ENCODE data around the gene CRELD2. TPM values are rescaled to one million over a fixed set of nuclear protein-coding genes. Genes with fewer than 3 reads are reported as not detected.

CRELD2 gene
- total and polyA plus RNA-seq, 2 of the 13 experiments (the other 11 are each of a cell fraction or from before 2014, with no cell fraction given): 17.2 to 44.7 TPM

DNA sequence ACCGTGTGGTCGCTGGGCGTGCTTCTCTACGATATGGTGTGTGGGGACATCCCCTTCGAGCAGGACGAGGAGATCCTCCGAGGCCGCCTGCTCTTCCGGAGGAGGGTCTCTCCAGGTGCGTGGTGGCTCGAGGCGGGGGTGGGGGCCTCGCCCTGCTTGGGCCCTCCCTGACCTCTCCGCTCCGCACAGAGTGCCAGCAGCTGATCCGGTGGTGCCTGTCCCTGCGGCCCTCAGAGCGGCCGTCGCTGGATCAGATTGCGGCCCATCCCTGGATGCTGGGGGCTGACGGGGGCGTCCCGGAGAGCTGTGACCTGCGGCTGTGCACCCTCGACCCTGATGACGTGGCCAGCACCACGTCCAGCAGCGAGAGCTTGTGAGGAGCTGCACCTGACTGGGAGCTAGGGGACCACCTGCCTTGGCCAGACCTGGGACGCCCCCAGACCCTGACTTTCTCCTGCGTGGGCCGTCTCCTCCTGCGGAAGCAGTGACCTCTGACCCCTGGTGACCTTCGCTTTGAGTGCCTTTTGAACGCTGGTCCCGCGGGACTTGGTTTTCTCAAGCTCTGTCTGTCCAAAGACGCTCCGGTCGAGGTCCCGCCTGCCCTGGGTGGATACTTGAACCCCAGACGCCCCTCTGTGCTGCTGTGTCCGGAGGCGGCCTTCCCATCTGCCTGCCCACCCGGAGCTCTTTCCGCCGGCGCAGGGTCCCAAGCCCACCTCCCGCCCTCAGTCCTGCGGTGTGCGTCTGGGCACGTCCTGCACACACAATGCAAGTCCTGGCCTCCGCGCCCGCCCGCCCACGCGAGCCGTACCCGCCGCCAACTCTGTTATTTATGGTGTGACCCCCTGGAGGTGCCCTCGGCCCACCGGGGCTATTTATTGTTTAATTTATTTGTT lies 44.6 kb downstream of the CRELD2 start (continued):
- TF ChIP-seq, protein P1, sequence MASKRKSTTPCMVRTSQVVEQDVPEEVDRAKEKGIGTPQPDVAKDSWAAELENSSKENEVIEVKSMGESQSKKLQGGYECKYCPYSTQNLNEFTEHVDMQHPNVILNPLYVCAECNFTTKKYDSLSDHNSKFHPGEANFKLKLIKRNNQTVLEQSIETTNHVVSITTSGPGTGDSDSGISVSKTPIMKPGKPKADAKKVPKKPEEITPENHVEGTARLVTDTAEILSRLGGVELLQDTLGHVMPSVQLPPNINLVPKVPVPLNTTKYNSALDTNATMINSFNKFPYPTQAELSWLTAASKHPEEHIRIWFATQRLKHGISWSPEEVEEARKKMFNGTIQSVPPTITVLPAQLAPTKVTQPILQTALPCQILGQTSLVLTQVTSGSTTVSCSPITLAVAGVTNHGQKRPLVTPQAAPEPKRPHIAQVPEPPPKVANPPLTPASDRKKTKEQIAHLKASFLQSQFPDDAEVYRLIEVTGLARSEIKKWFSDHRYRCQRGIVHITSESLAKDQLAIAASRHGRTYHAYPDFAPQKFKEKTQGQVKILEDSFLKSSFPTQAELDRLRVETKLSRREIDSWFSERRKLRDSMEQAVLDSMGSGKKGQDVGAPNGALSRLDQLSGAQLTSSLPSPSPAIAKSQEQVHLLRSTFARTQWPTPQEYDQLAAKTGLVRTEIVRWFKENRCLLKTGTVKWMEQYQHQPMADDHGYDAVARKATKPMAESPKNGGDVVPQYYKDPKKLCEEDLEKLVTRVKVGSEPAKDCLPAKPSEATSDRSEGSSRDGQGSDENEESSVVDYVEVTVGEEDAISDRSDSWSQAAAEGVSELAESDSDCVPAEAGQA (IDR thresholded peaks at IDR 0.05; ENCODE audit: low read depth): no peak
- TF ChIP-seq, protein P1 (CRISPR knock-in tag; IDR thresholded peaks at IDR 0.05; ENCODE audit: borderline replicate concordance): no peak
- TF ChIP-seq ZNF572 (CRISPR knock-in tag; IDR thresholded peaks at IDR 0.05): 0 out of 2 replicates have a peak, but pooled peaks have one; percentile 33
- TF ChIP-seq SP4 (CRISPR knock-in tag; IDR thresholded peaks at IDR 0.05): no peak
- no peak; the same call in 1 of the 2 replicates for TF ChIP-seq KDM5A (IDR thresholded peaks at IDR 0.05; ENCODE audit: borderline replicate concordance, low read length)
- TF ChIP-seq, protein P2, sequence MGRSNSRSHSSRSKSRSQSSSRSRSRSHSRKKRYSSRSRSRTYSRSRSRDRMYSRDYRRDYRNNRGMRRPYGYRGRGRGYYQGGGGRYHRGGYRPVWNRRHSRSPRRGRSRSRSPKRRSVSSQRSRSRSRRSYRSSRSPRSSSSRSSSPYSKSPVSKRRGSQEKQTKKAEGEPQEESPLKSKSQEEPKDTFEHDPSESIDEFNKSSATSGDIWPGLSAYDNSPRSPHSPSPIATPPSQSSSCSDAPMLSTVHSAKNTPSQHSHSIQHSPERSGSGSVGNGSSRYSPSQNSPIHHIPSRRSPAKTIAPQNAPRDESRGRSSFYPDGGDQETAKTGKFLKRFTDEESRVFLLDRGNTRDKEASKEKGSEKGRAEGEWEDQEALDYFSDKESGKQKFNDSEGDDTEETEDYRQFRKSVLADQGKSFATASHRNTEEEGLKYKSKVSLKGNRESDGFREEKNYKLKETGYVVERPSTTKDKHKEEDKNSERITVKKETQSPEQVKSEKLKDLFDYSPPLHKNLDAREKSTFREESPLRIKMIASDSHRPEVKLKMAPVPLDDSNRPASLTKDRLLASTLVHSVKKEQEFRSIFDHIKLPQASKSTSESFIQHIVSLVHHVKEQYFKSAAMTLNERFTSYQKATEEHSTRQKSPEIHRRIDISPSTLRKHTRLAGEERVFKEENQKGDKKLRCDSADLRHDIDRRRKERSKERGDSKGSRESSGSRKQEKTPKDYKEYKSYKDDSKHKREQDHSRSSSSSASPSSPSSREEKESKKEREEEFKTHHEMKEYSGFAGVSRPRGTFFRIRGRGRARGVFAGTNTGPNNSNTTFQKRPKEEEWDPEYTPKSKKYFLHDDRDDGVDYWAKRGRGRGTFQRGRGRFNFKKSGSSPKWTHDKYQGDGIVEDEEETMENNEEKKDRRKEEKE (IDR thresholded peaks at IDR 0.05): no peak
- no peak for TF ChIP-seq STAT5B (CRISPR knock-in tag; IDR thresholded peaks at IDR 0.05)
- TF ChIP-seq IKZF1 (IDR thresholded peaks at IDR 0.05): no peak
- no peak for TF ChIP-seq ZNF30 (CRISPR knock-in tag; IDR thresholded peaks at IDR 0.05)
- TF ChIP-seq SYNCRIP (IDR thresholded peaks at IDR 0.05; ENCODE audit: insufficient read depth, low read depth, low read length): no peak
- no peak for TF ChIP-seq FOXA1 (IDR thresholded peaks at IDR 0.05)
- no peak for TF ChIP-seq FOXA1 (CRISPR knock-in tag; IDR thresholded peaks at IDR 0.05)
- TF ChIP-seq DNMT3B (CRISPR knock-in tag; conservative IDR thresholded peaks at IDR 0.05): no peak
- TF ChIP-seq PHF20 (CRISPR knock-in tag; IDR thresholded peaks at IDR 0.05): no peak
- TF ChIP-seq NFYC (CRISPR knock-in tag; IDR thresholded peaks at IDR 0.05): no peak
- TF ChIP-seq ZNF841 (CRISPR knock-in tag; IDR thresholded peaks at IDR 0.05; ENCODE audit: borderline replicate concordance): no peak
- TF ChIP-seq, protein P3, sequence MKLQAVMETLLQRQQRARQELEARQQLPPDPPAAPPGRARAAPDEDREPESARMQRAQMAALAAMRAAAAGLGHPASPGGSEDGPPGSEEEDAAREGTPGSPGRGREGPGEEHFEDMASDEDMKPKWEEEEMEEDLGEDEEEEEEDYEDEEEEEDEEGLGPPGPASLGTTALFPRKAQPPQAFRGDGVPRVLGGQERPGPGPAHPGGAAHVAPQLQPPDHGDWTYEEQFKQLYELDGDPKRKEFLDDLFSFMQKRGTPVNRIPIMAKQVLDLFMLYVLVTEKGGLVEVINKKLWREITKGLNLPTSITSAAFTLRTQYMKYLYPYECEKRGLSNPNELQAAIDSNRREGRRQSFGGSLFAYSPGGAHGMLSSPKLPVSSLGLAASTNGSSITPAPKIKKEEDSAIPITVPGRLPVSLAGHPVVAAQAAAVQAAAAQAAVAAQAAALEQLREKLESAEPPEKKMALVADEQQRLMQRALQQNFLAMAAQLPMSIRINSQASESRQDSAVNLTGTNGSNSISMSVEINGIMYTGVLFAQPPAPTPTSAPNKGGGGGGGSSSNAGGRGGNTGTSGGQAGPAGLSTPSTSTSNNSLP (IDR thresholded peaks at IDR 0.05; ENCODE audit: low read depth, low read length): no peak
- no peak for TF ChIP-seq ZNF331 (CRISPR knock-in tag; IDR thresholded peaks at IDR 0.05)
- no peak for TF ChIP-seq ZNF143 (CRISPR knock-in tag; IDR thresholded peaks at IDR 0.05)
- TF ChIP-seq, protein P4, sequence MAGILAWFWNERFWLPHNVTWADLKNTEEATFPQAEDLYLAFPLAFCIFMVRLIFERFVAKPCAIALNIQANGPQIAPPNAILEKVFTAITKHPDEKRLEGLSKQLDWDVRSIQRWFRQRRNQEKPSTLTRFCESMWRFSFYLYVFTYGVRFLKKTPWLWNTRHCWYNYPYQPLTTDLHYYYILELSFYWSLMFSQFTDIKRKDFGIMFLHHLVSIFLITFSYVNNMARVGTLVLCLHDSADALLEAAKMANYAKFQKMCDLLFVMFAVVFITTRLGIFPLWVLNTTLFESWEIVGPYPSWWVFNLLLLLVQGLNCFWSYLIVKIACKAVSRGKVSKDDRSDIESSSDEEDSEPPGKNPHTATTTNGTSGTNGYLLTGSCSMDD (CRISPR knock-in tag; IDR thresholded peaks at IDR 0.05): no peak

Data from HepG2 (cell line).